CD4-positive, alpha-beta T cell (primary cell): ENCODE data around the gene EPB41L4A. TPM values are rescaled to one million over a fixed set of nuclear protein-coding genes. Genes with fewer than 3 reads are reported as not detected.
"Not testable (repeated sequence)": the region's sequence is repeated elsewhere in the genome, so short reads cannot be mapped to it uniquely, and the experiment has no call there.

Experiments
- ATAC-seq: fragments of 200-7000 bp; cut with Tn5 transposase; one replicate; pipeline ENCODE4 v1.10.0; 2022; ENCODE audit warnings: mild to moderate bottlenecking; ENCODE audit not compliant: poor library complexity
- CTCF ChIA-PET: fragments of 350-600 bp; sonication (Branson Sonifier 250); formaldehyde crosslinking; loops from one replicate; lab custom pipeline; 2021; ENCODE audit warnings: antibody characterized with exemption, inconsistent platforms; lab: Charles Lee
- POLR2A ChIA-PET: fragments of 350-600 bp; sonication (Branson Sonifier 250); formaldehyde crosslinking; loops from one replicate; lab custom pipeline; 2021; ENCODE audit warnings: antibody characterized with exemption, inconsistent platforms; lab: Charles Lee
- DNase-seq, 14 experiments: peaks; one replicate each; pipeline ENCODE4 v3.0.0-alpha.2; 2013 to 2020; ENCODE audit warnings: mixed read lengths in 2 of 14
- H3K27ac ChIP-seq, 2 donors: one replicate each; pipeline versions ENCODE4 v1.5.1 to v1.7.0; 2013; ENCODE audit warnings: low read length in 2 of 2, low read depth in 1 of 2, mild to moderate bottlenecking in 1 of 2
- H3K27me3 ChIP-seq, 2 experiments: 1 replicate in 1 of 2; 2 replicates in 1 of 2; pipeline versions ENCODE4 v1.6.1 to v1.7.0; 2013; ENCODE audit warnings: low read length in 2 of 2, control low read depth in 1 of 2, mild to moderate bottlenecking in 1 of 2, moderate library complexity in 1 of 2; ENCODE audit not compliant: insufficient read depth in 2 of 2, control insufficient read depth in 1 of 2
- H3K36me3 ChIP-seq: one replicate; pipeline ENCODE4 v1.6.1; 2013; ENCODE audit warnings: low read length, control low read depth; ENCODE audit not compliant: insufficient read depth
- H3K4me1 ChIP-seq: one replicate; pipeline ENCODE4 v1.6.1; 2013; ENCODE audit warnings: low read length, control low read depth; ENCODE audit not compliant: insufficient read depth
- H3K4me3 ChIP-seq: one replicate; pipeline ENCODE4 v1.5.1; 2013; ENCODE audit warnings: mild to moderate bottlenecking, low read length, moderate library complexity
- H3K9me3 ChIP-seq, 2 experiments: 1 replicate in 1 of 2; 2 replicates in 1 of 2; pipeline versions ENCODE4 v1.6.1 to v1.7.0; 2013; ENCODE audit warnings: low read length in 2 of 2, mild to moderate bottlenecking in 2 of 2, control low read depth in 1 of 2, moderate library complexity in 1 of 2; ENCODE audit not compliant: control insufficient read depth in 1 of 2, insufficient read depth in 1 of 2
- H3K27ac Mint-ChIP-seq: one replicate; pipeline ENCODE4 v1.8.0; 2020; ENCODE audit warnings: mixed read lengths
- H3K27me3 Mint-ChIP-seq: one replicate; pipeline ENCODE4 v1.8.0; 2021; ENCODE audit warnings: mixed read lengths
- H3K36me3 Mint-ChIP-seq: one replicate; pipeline ENCODE4 v1.8.0; 2021; ENCODE audit warnings: low read depth, mixed read lengths
- H3K4me1 Mint-ChIP-seq: one replicate; pipeline ENCODE4 v1.8.0; 2021; ENCODE audit warnings: low read depth, mixed read lengths
- H3K4me3 Mint-ChIP-seq: one replicate; pipeline ENCODE4 v1.8.0; 2020; ENCODE audit warnings: mild to moderate bottlenecking, mixed read lengths
- H3K9me3 Mint-ChIP-seq: one replicate; pipeline ENCODE4 v1.8.0; 2020; ENCODE audit warnings: mixed read lengths
- CTCF ChIP-seq: fragments of 200-600 bp; IDR thresholded peaks from one replicate; pipeline ENCODE4 v1.8.0; 2022; ENCODE audit warnings: antibody characterized with exemption, mild to moderate bottlenecking
- intact Hi-C, 2 experiments: fragments of 100-400 bp; cut with DNase I in 1 of 2; cut with micrococcal nuclease in 1 of 2; formaldehyde crosslinking; loops; one replicate each; pipeline versions ENCODE4 v1.15.1 to v1.9.0; 2023 to 2025; cut with DNase I, micrococcal nuclease
- total RNA-seq, 174 experiments: library from RNA in 2 of 174; stranded (reverse) in 2 of 174; gene quantifications; one replicate each; pipeline ENCODE4 v1.2.3 and lab custom pipeline; 2021 to 2026

The EPB41L4A gene
- total RNA-seq, 2 experiments from 2014 or later = 0.08 TPM; not detected in 1

GRCh38 chr5:112367400-112367799 is 51.7 kb downstream of the EPB41L4A start:
- intact Hi-C loops = no loop called here
- Histone ChIP-seq H3K27ac (no peak overlapping the region), H3K4me3 (no peak overlapping the region), H3K9me3 (no peaks in the 10 kb centered on the region), H3K4me1 (no peaks in the 10 kb centered on the region), H3K27me3 (no peaks in the 10 kb centered on the region), H3K36me3 (no peaks in the 10 kb centered on the region)
- TF ChIP-seq CTCF = no peak
- Mint-ChIP-seq H3K4me1 (no peaks in the 10 kb centered on the region), H3K27me3 (peaks cover 11% of the 10 kb centered on the region), H3K9me3 (no peaks in the 10 kb centered on the region), H3K4me3 (no peak overlapping the region), H3K27ac (no peak overlapping the region), H3K36me3 (no peaks in the 10 kb centered on the region)
- ATAC-seq (no peak), DNase-seq (no peak)
- CTCF ChIA-PET = no interaction called here
- POLR2A ChIA-PET = no interaction called here

- Mint-ChIP-seq H3K9me3 (no peaks in the 10 kb centered on the region), H3K27ac (no peak overlapping the region), H3K4me3 (no peak overlapping the region), H3K4me1 (no peaks in the 10 kb centered on the region), H3K36me3 (no peaks in the 10 kb centered on the region), H3K27me3 (peaks cover 7% of the 10 kb centered on the region)
- Histone ChIP-seq H3K4me1 (no peaks in the 10 kb centered on the region), H3K9me3 (no peaks in the 10 kb centered on the region), H3K4me3 (no peak overlapping the region), H3K27me3 (no peaks in the 10 kb centered on the region), H3K36me3 (no peaks in the 10 kb centered on the region), H3K27ac (no peak overlapping the region)
- intact Hi-C loops = no loop called here
- CTCF ChIA-PET = no interaction called here
- no peak for DNase-seq
- POLR2A ChIA-PET = no interaction called here
- no peak for ATAC-seq
- no peak for TF ChIP-seq CTCF
These were observed 52.1 kb downstream of the EPB41L4A start for GRCh38 chr5:112366987-112367386.

- H3K4me3 Mint-ChIP-seq, H3K4me3 ChIP-seq, CTCF ChIA-PET, H3K4me1 Mint-ChIP-seq, ATAC-seq, H3K27me3 Mint-ChIP-seq, DNase-seq, intact Hi-C loops, H3K27ac ChIP-seq, H3K27me3 ChIP-seq, POLR2A ChIA-PET, H3K9me3 Mint-ChIP-seq, H3K9me3 ChIP-seq, H3K4me1 ChIP-seq, H3K27ac Mint-ChIP-seq, H3K36me3 ChIP-seq, H3K36me3 Mint-ChIP-seq: not testable (repeated sequence)
These were observed 58.3 kb downstream of the EPB41L4A start for GRCh38 chr5:112360740-112361139.

- DNase-seq = no peak
- H3K9me3 ChIP-seq = peaks cover 0 to 4% of the 10 kb centered on the region in 2 experiments
- no peak for TF ChIP-seq CTCF
- no peaks in the 10 kb centered on the region for H3K36me3 ChIP-seq
- H3K27me3 Mint-ChIP-seq = peaks cover 20% of the 10 kb centered on the region
- ChIA-PET POLR2A (no interaction called here), CTCF (no interaction called here)
- no peaks in the 10 kb centered on the region for H3K9me3 Mint-ChIP-seq
- intact Hi-C loops = no loop called here
- H3K4me3 Mint-ChIP-seq = no peak overlapping the region
- no peak overlapping the region for H3K27ac ChIP-seq
- H3K4me3 ChIP-seq = no peak overlapping the region
- no peak overlapping the region for H3K27ac Mint-ChIP-seq
- no peaks in the 10 kb centered on the region for H3K27me3 ChIP-seq
- no peaks in the 10 kb centered on the region for H3K4me1 ChIP-seq
- H3K4me1 Mint-ChIP-seq = no peaks in the 10 kb centered on the region
- ATAC-seq = no peak
- no peaks in the 10 kb centered on the region for H3K36me3 Mint-ChIP-seq
These were observed 62.7 kb downstream of the EPB41L4A start for GRCh38 chr5:112356178-112356956.
